ENCODE results near the gene INS.

DNA sequence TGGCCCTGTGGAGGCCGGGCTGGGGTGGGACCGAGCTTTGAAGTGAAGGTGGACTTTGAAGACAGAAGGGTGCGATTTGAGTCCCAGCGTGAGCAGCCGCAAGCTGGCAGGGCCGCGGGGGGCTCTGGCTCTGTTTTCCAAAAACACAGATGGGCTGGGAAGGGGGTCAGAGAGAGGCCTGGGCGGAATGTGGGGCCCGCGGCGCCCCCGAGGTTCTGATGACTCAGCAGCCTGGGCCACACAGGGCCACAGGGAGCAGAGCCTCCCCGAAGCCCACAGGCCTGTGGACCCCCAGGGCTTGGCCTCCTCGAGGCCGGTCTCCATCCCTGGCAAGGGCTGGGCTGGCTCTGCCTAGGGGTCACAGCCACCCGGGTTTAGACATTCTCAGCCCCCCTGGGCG lies 6.1 kb downstream of the INS start:
- TF ChIP-seq POLR2A (IDR thresholded peaks at IDR 0.05; ENCODE audit: low read depth, low read length) (no peak), TAF1 (IDR thresholded peaks at IDR 0.05; ENCODE audit: low read depth, low read length) (no peak)

Measured in GM12891 (cell line).